Left ventricle myocardium inferior (tissue), 1 donor: ENCODE results near the gene MEF2A. TPM values are rescaled to one million over a fixed set of nuclear protein-coding genes. Genes with fewer than 3 reads are reported as not detected.

Experiments
- DNase-seq: peaks from one replicate; pipeline ENCODE4 v3.0.0-alpha.2; 2020
- H3K27ac ChIP-seq: fragments of 200-600 bp; replicated peaks from 2 replicates; pipeline ENCODE4 v1.8.0; 2021
- H3K27me3 ChIP-seq: fragments of 200-600 bp; 2 replicates; pipeline ENCODE4 v1.8.0; 2021; ENCODE audit warnings: low read depth
- H3K36me3 ChIP-seq: fragments of 200-600 bp; 2 replicates; pipeline ENCODE4 v1.8.0; 2021
- H3K4me1 ChIP-seq: fragments of 200-600 bp; 2 replicates; pipeline ENCODE4 v1.8.0; 2021
- H3K4me3 ChIP-seq: fragments of 200-600 bp; 2 replicates; pipeline ENCODE4 v1.8.0; 2021; ENCODE audit warnings: mild to moderate bottlenecking, moderate library complexity
- H3K9me3 ChIP-seq: fragments of 200-600 bp; replicated peaks from 2 replicates; pipeline ENCODE4 v1.8.0; 2021
- CTCF ChIP-seq: fragments of 200-600 bp; IDR thresholded peaks from 2 replicates; pipeline ENCODE4 v1.8.0; 2021; ENCODE audit warnings: antibody characterized with exemption, mild to moderate bottlenecking, borderline replicate concordance
- intact Hi-C: fragments of 100-400 bp; cut with micrococcal nuclease; formaldehyde crosslinking; loops from one replicate; pipeline ENCODE4 v1.11.0; 2022
- total RNA-seq: library from RNA; stranded (reverse); fragmentation: NEBNext Ultra II Directional; extraction: Animal tissue kit (Norgen Biotek cat#: 25700); gene quantifications from one replicate; pipeline ENCODE4 v1.2.1, GENCODE V29; 2021
- donor health status: DM: no; HTN: yes; CAD: no; lungs with severe emphysema.

MEF2A gene
- total RNA-seq, 1 donor from 2014 or later: 152 TPM

GRCh38 chr15:99618941-99619411 lies 53.2 kb downstream of the MEF2A start:
- Histone ChIP-seq H3K36me3 (no peaks in the 10 kb centered on the region), H3K27ac (peak overlapping the region; percentile 53), H3K9me3 (no peaks in the 10 kb centered on the region), H3K4me3 (peak overlapping the region; percentile 7), H3K27me3 (no peaks in the 10 kb centered on the region), H3K4me1 (peaks cover 76% of the 10 kb centered on the region)
- DNase-seq: no peak
- intact Hi-C loops: no loop called here
- no peak for TF ChIP-seq CTCF

- H3K9me3 ChIP-seq: peaks cover 5% of the 10 kb centered on the region
- H3K4me3 ChIP-seq: no peak overlapping the region
- H3K4me1 ChIP-seq: peaks cover 69% of the 10 kb centered on the region
- H3K27me3 ChIP-seq: no peaks in the 10 kb centered on the region
- no peaks in the 10 kb centered on the region for H3K36me3 ChIP-seq
- intact Hi-C loops: no loop called here
- peak overlapping the region; percentile 53 for H3K27ac ChIP-seq
- no peak for DNase-seq
- no peak for TF ChIP-seq CTCF
Observed at GRCh38 chr15:99619712-99620111, 53.9 kb downstream of the MEF2A start.

- intact Hi-C loops: no loop called here
- no peak for TF ChIP-seq CTCF
- Histone ChIP-seq H3K4me1 (peaks cover 64% of the 10 kb centered on the region), H3K27ac (peak overlapping the region; percentile 7), H3K9me3 (peaks cover 10% of the 10 kb centered on the region), H3K27me3 (no peaks in the 10 kb centered on the region), H3K36me3 (no peaks in the 10 kb centered on the region), H3K4me3 (no peak overlapping the region)
- no peak for DNase-seq
Observed at GRCh38 chr15:99620178-99620577, 54.4 kb downstream of the MEF2A start.

GRCh38 chr15:99621767-99622166 lies 56.0 kb downstream of the MEF2A start:
- Histone ChIP-seq H3K36me3 (no peaks in the 10 kb centered on the region), H3K27me3 (no peaks in the 10 kb centered on the region), H3K4me3 (no peak overlapping the region), H3K4me1 (peaks cover 61% of the 10 kb centered on the region), H3K9me3 (peaks cover 18% of the 10 kb centered on the region), H3K27ac (peak overlapping the region; percentile 2)
- TF ChIP-seq CTCF: no peak
- intact Hi-C loops: no loop called here
- DNase-seq: no peak

GRCh38 chr15:99628374-99629001 lies 62.7 kb downstream of the MEF2A start:
- Histone ChIP-seq H3K36me3 (no peaks in the 10 kb centered on the region), H3K27me3 (no peaks in the 10 kb centered on the region), H3K27ac (peak overlapping the region; percentile 70), H3K9me3 (peaks cover 18% of the 10 kb centered on the region), H3K4me3 (no peak overlapping the region), H3K4me1 (peaks cover 79% of the 10 kb centered on the region)
- intact Hi-C loops: no loop called here
- TF ChIP-seq CTCF: no peak
- DNase-seq: no peak
